ENCODE measurements around the gene SERPINA4.

GRCh38 chr14:94521375-94522114, 39.7 kb upstream of the SERPINA4 start:
- TF ChIP-seq EP300 (IDR thresholded peaks at IDR 0.05) (no peak), POLR2A (IDR thresholded peaks at IDR 0.05) (no peak)
- TF ChIP-seq, protein P1, sequence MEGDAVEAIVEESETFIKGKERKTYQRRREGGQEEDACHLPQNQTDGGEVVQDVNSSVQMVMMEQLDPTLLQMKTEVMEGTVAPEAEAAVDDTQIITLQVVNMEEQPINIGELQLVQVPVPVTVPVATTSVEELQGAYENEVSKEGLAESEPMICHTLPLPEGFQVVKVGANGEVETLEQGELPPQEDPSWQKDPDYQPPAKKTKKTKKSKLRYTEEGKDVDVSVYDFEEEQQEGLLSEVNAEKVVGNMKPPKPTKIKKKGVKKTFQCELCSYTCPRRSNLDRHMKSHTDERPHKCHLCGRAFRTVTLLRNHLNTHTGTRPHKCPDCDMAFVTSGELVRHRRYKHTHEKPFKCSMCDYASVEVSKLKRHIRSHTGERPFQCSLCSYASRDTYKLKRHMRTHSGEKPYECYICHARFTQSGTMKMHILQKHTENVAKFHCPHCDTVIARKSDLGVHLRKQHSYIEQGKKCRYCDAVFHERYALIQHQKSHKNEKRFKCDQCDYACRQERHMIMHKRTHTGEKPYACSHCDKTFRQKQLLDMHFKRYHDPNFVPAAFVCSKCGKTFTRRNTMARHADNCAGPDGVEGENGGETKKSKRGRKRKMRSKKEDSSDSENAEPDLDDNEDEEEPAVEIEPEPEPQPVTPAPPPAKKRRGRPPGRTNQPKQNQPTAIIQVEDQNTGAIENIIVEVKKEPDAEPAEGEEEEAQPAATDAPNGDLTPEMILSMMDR (IDR thresholded peaks at IDR 0.05): no peak

All from suprapubic skin (tissue), 3 donors.